Measurements from ENCODE around the gene CTIF.
A peak's percentile ranks its signal among the peaks of the same experiment; 100 is the strongest.

CTIF gene

DNA sequence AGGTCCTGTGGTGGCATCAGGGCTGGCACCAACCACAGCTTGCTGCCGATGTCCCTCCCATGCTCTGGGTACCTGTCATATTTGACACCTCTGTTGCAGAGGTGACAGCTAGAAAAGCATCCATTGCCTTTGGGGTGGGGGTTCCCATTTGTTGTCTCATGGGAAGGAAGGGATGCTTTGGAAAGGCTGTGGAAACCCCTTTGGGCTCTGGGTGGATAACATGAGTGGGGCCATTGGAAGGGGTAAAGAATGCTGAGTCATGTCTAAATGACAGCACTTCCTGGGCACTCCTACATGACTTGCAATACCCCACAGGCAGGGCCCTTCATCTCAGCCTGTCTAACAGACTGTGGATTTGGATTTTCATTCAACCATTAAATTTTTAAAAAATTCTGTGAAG lies 27.8 kb downstream of the CTIF start:
- H2BK120ac ChIP-seq (ENCODE audit: low read depth, low read length) = no peak overlapping the region
- H3K36me3 ChIP-seq (replicated peaks in 1 of 2; ENCODE audit: control insufficient read depth in 2 of 2, insufficient read depth in 2 of 2, low read length in 2 of 2) = no peaks in the 10 kb centered on the region
- H4K91ac ChIP-seq (ENCODE audit: low read depth, low read length, poor library complexity) = no peak overlapping the region
- H3K23ac ChIP-seq (ENCODE audit: low read depth, low read length, poor library complexity) = no peak overlapping the region
- H3K18ac ChIP-seq (ENCODE audit: low read length) = no peak overlapping the region
- H3K79me1 ChIP-seq (ENCODE audit: low read depth, low read length) = peaks cover 5% of the 10 kb centered on the region
- no peak overlapping the region for H3K4me2 ChIP-seq (ENCODE audit: insufficient read depth, low read length, poor library complexity, severe bottlenecking)
- H2AFZ ChIP-seq (ENCODE audit: low read length) = no peak overlapping the region
- H3K4me1 ChIP-seq (ENCODE audit: control insufficient read depth in 2 of 2, insufficient read depth in 1 of 2, low read depth in 1 of 2, low read length in 2 of 2) = peaks cover 7 to 8% of the 10 kb centered on the region in 2 donors
- H3K27me3 ChIP-seq (ENCODE audit: control insufficient read depth in 3 of 3, insufficient read depth in 3 of 3, low read depth in 1 of 3, low read length in 3 of 3) = no peaks in the 10 kb centered on the region
- H3K9me3 ChIP-seq (replicated peaks in 1 of 2; ENCODE audit: control insufficient read depth in 2 of 2, insufficient read depth in 1 of 2, low read depth in 1 of 2, low read length in 2 of 2) = peaks cover 5 to 10% of the 10 kb centered on the region in 2 donors
- no peak overlapping the region for H2BK15ac ChIP-seq (ENCODE audit: low read length)
- DNase-seq (ENCODE audit: low spot score) = no peak
- no peak overlapping the region for H3K4me3 ChIP-seq (ENCODE audit: low read length in 2 of 2)
- H3K14ac ChIP-seq (ENCODE audit: low read length) = no peak overlapping the region
- H3K27ac ChIP-seq (replicated peaks; ENCODE audit: low read length) = no peak overlapping the region
- no peak overlapping the region for H3K9ac ChIP-seq (ENCODE audit: low read depth, low read length, poor library complexity)
- no peak overlapping the region for H2BK5ac ChIP-seq (ENCODE audit: low read length)
- H2BK12ac ChIP-seq (ENCODE audit: low read length) = no peak overlapping the region
- no CpG with 5 or more reads among the region's 1 CpG for WGBS, 2 donors (ENCODE audit: extremely low coverage in 2 of 2, insufficient read length in 2 of 2, insufficient replicate concordance in 1 of 2)
- no peak overlapping the region for H3K4ac ChIP-seq (ENCODE audit: low read length)
- no peak overlapping the region for H4K8ac ChIP-seq (ENCODE audit: low read depth, low read length)
- no peak overlapping the region for H2AK5ac ChIP-seq (ENCODE audit: low read depth, low read length)

DNA sequence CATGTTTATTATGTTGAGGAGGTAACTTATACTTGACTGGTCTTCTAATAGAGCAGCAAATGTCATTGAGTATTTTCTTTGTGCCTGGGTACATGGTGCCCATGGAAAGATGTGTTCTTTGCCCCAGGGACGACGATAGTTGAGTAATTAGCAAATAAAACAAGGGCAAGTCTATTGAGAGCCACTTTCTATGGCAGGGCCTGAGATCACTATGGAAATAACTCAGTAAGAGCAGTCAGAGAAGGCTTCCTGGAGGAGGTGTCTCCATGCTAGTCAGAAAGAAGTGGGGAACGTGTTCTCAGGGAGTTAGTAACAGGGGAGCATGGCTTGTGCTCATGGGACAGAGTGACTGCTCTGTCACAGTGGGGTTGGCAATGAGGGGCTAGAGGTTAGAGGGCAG lies 28.6 kb downstream of the CTIF start:
- Histone ChIP-seq H3K23ac (ENCODE audit: low read depth, low read length, poor library complexity) (no peak overlapping the region), H3K9me3 (replicated peaks in 1 of 2; ENCODE audit: control insufficient read depth in 2 of 2, insufficient read depth in 1 of 2, low read depth in 1 of 2, low read length in 2 of 2) (peaks cover 5 to 10% of the 10 kb centered on the region in 2 donors), H3K79me1 (ENCODE audit: low read depth, low read length) (peaks cover 5% of the 10 kb centered on the region), H2AFZ (ENCODE audit: low read length) (no peak overlapping the region), H3K4ac (ENCODE audit: low read length) (no peak overlapping the region), H2AK5ac (ENCODE audit: low read depth, low read length) (no peak overlapping the region), H4K91ac (ENCODE audit: low read depth, low read length, poor library complexity) (no peak overlapping the region), H3K4me1 (ENCODE audit: control insufficient read depth in 2 of 2, insufficient read depth in 1 of 2, low read depth in 1 of 2, low read length in 2 of 2) (peaks cover 7 to 8% of the 10 kb centered on the region in 2 donors), H3K27me3 (ENCODE audit: control insufficient read depth in 3 of 3, insufficient read depth in 3 of 3, low read depth in 1 of 3, low read length in 3 of 3) (no peaks in the 10 kb centered on the region), H3K18ac (ENCODE audit: low read length) (no peak overlapping the region), H3K4me3 (ENCODE audit: low read length in 2 of 2) (peak overlapping the region in 1 of 2 donors; percentile 28), H2BK120ac (ENCODE audit: low read depth, low read length) (no peak overlapping the region), H3K27ac (replicated peaks; ENCODE audit: low read length) (no peak overlapping the region), H2BK12ac (ENCODE audit: low read length) (no peak overlapping the region), H2BK15ac (ENCODE audit: low read length) (no peak overlapping the region), H3K36me3 (replicated peaks in 1 of 2; ENCODE audit: control insufficient read depth in 2 of 2, insufficient read depth in 2 of 2, low read length in 2 of 2) (no peaks in the 10 kb centered on the region), H3K4me2 (ENCODE audit: insufficient read depth, low read length, poor library complexity, severe bottlenecking) (no peak overlapping the region), H2BK5ac (ENCODE audit: low read length) (no peak overlapping the region), H4K8ac (ENCODE audit: low read depth, low read length) (no peak overlapping the region), H3K9ac (ENCODE audit: low read depth, low read length, poor library complexity) (no peak overlapping the region), H3K14ac (ENCODE audit: low read length) (no peak overlapping the region)
- WGBS, 2 donors (ENCODE audit: extremely low coverage in 2 of 2, insufficient read length in 2 of 2, insufficient replicate concordance in 1 of 2) = no CpG with 5 or more reads among the region's 3 CpGs
- no peak for DNase-seq (ENCODE audit: low spot score)

DNA sequence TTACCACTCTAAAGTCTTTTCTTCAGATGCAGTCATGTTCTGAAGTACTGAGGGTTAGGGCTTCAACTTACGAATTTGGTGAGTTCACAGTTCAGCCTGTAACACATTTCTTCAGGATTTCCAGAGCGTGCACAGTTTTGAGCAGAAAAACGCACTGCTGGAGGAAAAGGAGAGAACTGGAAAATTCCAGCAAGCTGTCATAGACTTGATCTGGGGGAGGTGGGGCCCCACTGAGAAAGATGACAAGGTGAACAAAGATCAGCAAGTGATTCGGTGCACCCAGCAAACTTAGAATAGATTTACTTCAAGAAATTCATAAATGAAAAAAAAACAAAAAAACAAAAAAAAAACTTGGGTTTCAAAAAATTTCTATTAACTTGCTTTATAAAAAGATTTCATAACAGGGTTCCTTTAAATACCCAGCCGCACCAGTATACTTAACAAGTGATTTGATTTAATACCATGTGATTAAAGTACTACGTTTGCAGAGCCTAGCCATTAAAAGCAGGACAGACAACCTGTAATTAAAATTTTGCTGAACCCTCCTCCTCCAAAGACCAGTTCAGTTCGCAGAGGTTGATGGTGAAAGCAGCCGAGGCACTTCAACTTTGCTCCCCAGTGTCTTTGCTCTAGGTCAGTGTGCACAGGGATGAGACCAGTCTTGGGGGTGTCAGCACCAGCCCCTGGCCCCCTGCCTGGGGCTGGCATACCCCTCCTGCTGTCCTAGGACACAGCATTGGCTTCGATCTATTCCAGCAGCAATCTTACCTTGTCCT lies 30.5 kb downstream of the CTIF start:
- WGBS, 2 donors (ENCODE audit: extremely low coverage in 2 of 2, insufficient read length in 2 of 2, insufficient replicate concordance in 1 of 2) = no CpG with 5 or more reads among the region's 9 CpGs
- no peak for DNase-seq (ENCODE audit: low spot score)
- Histone ChIP-seq H3K14ac (ENCODE audit: low read length) (no peak overlapping the region), H3K23ac (ENCODE audit: low read depth, low read length, poor library complexity) (no peak overlapping the region), H2AK5ac (ENCODE audit: low read depth, low read length) (no peak overlapping the region), H3K9me3 (replicated peaks in 1 of 2; ENCODE audit: control insufficient read depth in 2 of 2, insufficient read depth in 1 of 2, low read depth in 1 of 2, low read length in 2 of 2) (peaks cover 5 to 10% of the 10 kb centered on the region in 2 donors), H2BK12ac (ENCODE audit: low read length) (no peak overlapping the region), H2AFZ (ENCODE audit: low read length) (no peak overlapping the region), H3K27me3 (ENCODE audit: control insufficient read depth in 3 of 3, insufficient read depth in 3 of 3, low read depth in 1 of 3, low read length in 3 of 3) (no peaks in the 10 kb centered on the region), H3K79me1 (ENCODE audit: low read depth, low read length) (peaks cover 7% of the 10 kb centered on the region), H4K8ac (ENCODE audit: low read depth, low read length) (no peak overlapping the region), H3K4ac (ENCODE audit: low read length) (no peak overlapping the region), H3K27ac (replicated peaks; ENCODE audit: low read length) (no peak overlapping the region), H3K4me2 (ENCODE audit: insufficient read depth, low read length, poor library complexity, severe bottlenecking) (no peak overlapping the region), H3K4me1 (ENCODE audit: control insufficient read depth in 2 of 2, insufficient read depth in 1 of 2, low read depth in 1 of 2, low read length in 2 of 2) (peaks cover 9 to 12% of the 10 kb centered on the region in 2 donors), H2BK5ac (ENCODE audit: low read length) (no peak overlapping the region), H3K9ac (ENCODE audit: low read depth, low read length, poor library complexity) (no peak overlapping the region), H3K36me3 (replicated peaks in 1 of 2; ENCODE audit: control insufficient read depth in 2 of 2, insufficient read depth in 2 of 2, low read length in 2 of 2) (no peaks in the 10 kb centered on the region), H4K91ac (ENCODE audit: low read depth, low read length, poor library complexity) (no peak overlapping the region), H3K18ac (ENCODE audit: low read length) (peak overlapping the region; percentile 51), H2BK15ac (ENCODE audit: low read length) (no peak overlapping the region), H3K4me3 (ENCODE audit: low read length in 2 of 2) (no peak overlapping the region), H2BK120ac (ENCODE audit: low read depth, low read length) (no peak overlapping the region)

DNA sequence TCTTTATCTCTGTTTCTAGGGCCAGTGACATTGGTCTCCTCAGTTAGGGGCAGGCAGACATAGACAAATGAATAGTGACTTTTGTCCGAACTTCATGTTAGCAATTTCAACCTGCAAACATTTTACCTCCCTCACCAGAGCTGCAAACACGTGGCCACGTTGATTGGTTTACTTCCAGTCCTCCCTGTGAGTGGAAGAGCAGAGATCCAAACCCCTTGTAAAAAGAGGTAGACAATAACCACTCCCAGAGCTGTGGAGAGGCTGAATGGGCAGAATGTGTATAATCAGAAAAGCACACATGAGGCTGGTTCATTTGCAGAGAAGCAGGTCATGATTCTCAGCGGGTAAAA lies 31.1 kb downstream of the CTIF start:
- H3K14ac ChIP-seq (ENCODE audit: low read length) = no peak overlapping the region
- H2AK5ac ChIP-seq (ENCODE audit: low read depth, low read length) = no peak overlapping the region
- DNase-seq (ENCODE audit: low spot score) = no peak
- H4K8ac ChIP-seq (ENCODE audit: low read depth, low read length) = no peak overlapping the region
- no peak overlapping the region for H3K18ac ChIP-seq (ENCODE audit: low read length)
- no peak overlapping the region for H2BK5ac ChIP-seq (ENCODE audit: low read length)
- no peak overlapping the region for H3K23ac ChIP-seq (ENCODE audit: low read depth, low read length, poor library complexity)
- no peak overlapping the region for H2AFZ ChIP-seq (ENCODE audit: low read length)
- H3K27me3 ChIP-seq (ENCODE audit: control insufficient read depth in 3 of 3, insufficient read depth in 3 of 3, low read depth in 1 of 3, low read length in 3 of 3) = no peaks in the 10 kb centered on the region
- no peak overlapping the region for H2BK15ac ChIP-seq (ENCODE audit: low read length)
- no peaks in the 10 kb centered on the region for H3K36me3 ChIP-seq (replicated peaks in 1 of 2; ENCODE audit: control insufficient read depth in 2 of 2, insufficient read depth in 2 of 2, low read length in 2 of 2)
- no peak overlapping the region for H3K9ac ChIP-seq (ENCODE audit: low read depth, low read length, poor library complexity)
- no peak overlapping the region for H3K4me2 ChIP-seq (ENCODE audit: insufficient read depth, low read length, poor library complexity, severe bottlenecking)
- WGBS, 2 donors (ENCODE audit: extremely low coverage in 2 of 2, insufficient read length in 2 of 2, insufficient replicate concordance in 1 of 2) = no CpG with 5 or more reads among the region's 4 CpGs
- no peak overlapping the region for H3K4ac ChIP-seq (ENCODE audit: low read length)
- peaks cover 7% of the 10 kb centered on the region for H3K79me1 ChIP-seq (ENCODE audit: low read depth, low read length)
- H3K27ac ChIP-seq (replicated peaks; ENCODE audit: low read length) = no peak overlapping the region
- H2BK120ac ChIP-seq (ENCODE audit: low read depth, low read length) = no peak overlapping the region
- peaks cover 5 to 10% of the 10 kb centered on the region in 2 donors for H3K9me3 ChIP-seq (replicated peaks in 1 of 2; ENCODE audit: control insufficient read depth in 2 of 2, insufficient read depth in 1 of 2, low read depth in 1 of 2, low read length in 2 of 2)
- peaks cover 9 to 12% of the 10 kb centered on the region in 2 donors for H3K4me1 ChIP-seq (ENCODE audit: control insufficient read depth in 2 of 2, insufficient read depth in 1 of 2, low read depth in 1 of 2, low read length in 2 of 2)
- H4K91ac ChIP-seq (ENCODE audit: low read depth, low read length, poor library complexity) = no peak overlapping the region
- H3K4me3 ChIP-seq (ENCODE audit: low read length in 2 of 2) = no peak overlapping the region
- no peak overlapping the region for H2BK12ac ChIP-seq (ENCODE audit: low read length)
